Natural killer cell (primary cell): ENCODE measurements around the gene TIMP2. TPM values are rescaled to one million over a fixed set of nuclear protein-coding genes. Genes with fewer than 3 reads are reported as not detected.

ENCODE experiments used
- ATAC-seq, 3 donors: fragments of 150-1000 bp in 2 of 3; fragments of 200-7000 bp in 1 of 3; cut with Tn5 transposase; 1 replicate in 1 of 3; 2 replicates in 2 of 3; pipeline ENCODE4 v1.10.0; 2021; ENCODE audit warnings: mild to moderate bottlenecking in 2 of 3, moderate library complexity in 2 of 3
- DNase-seq, 2 donors: peaks; one replicate each; pipeline versions ENCODE4 v3.0.0 to v3.0.0-alpha.2; 2013 to 2021; ENCODE audit warnings: mixed read lengths in 1 of 2
- H3K27ac ChIP-seq: one replicate; pipeline ENCODE4 v1.5.1; 2013; ENCODE audit warnings: mild to moderate bottlenecking, low read length
- H3K27me3 ChIP-seq: one replicate; pipeline ENCODE4 v1.6.1; 2013; ENCODE audit warnings: low read length; ENCODE audit not compliant: control insufficient read depth, insufficient read depth
- H3K36me3 ChIP-seq: one replicate; pipeline ENCODE4 v1.6.1; 2013; ENCODE audit warnings: low read length; ENCODE audit not compliant: control insufficient read depth, insufficient read depth
- H3K4me1 ChIP-seq: one replicate; pipeline ENCODE4 v1.6.1; 2013; ENCODE audit warnings: low read length; ENCODE audit not compliant: control insufficient read depth, insufficient read depth
- H3K4me3 ChIP-seq: one replicate; pipeline ENCODE4 v1.5.1; 2013; ENCODE audit warnings: low read length
- H3K9me3 ChIP-seq: one replicate; pipeline ENCODE4 v1.6.1; 2013; ENCODE audit warnings: low read length; ENCODE audit not compliant: control insufficient read depth, insufficient read depth
- H3K27ac Mint-ChIP-seq, 2 donors: one replicate each; pipeline ENCODE4 v1.8.0; 2022; ENCODE audit warnings: mild to moderate bottlenecking in 2 of 2, mixed read lengths in 2 of 2, moderate library complexity in 1 of 2
- H3K27me3 Mint-ChIP-seq, 2 donors: one replicate each; pipeline ENCODE4 v1.8.0; 2022; ENCODE audit warnings: low read depth in 2 of 2, mixed read lengths in 2 of 2
- H3K36me3 Mint-ChIP-seq: one replicate; pipeline ENCODE4 v1.8.0; 2022; ENCODE audit warnings: mixed read lengths
- H3K4me1 Mint-ChIP-seq, 2 donors: one replicate each; pipeline ENCODE4 v1.8.0; 2022; ENCODE audit warnings: mixed read lengths in 2 of 2
- H3K4me3 Mint-ChIP-seq: one replicate; pipeline ENCODE4 v1.8.0; 2022; ENCODE audit warnings: mild to moderate bottlenecking, moderate library complexity, mixed read lengths
- H3K9me3 Mint-ChIP-seq, 2 donors: one replicate each; pipeline ENCODE4 v1.8.0; 2022; ENCODE audit warnings: mixed read lengths in 2 of 2
- CTCF ChIP-seq: fragments of 200-600 bp; IDR thresholded peaks from one replicate; pipeline ENCODE4 v1.8.0; 2022; ENCODE audit warnings: antibody characterized with exemption
- WGBS: methylation state at CpG from one replicate; pipeline ENCODE4 v1.1.7; 2013; ENCODE audit warnings: missing lambda C conversion rate; ENCODE audit not compliant: insufficient coverage; 5-methylcytosine and 5-hydroxymethylcytosine counted together
- intact Hi-C: fragments of 100-400 bp; cut with micrococcal nuclease; formaldehyde crosslinking; loops from one replicate; pipeline ENCODE4 v1.14.2; 2022
- total RNA-seq, 4 donors: library from RNA; stranded (reverse); fragments of 120-200 nt in 1 of 4; gene quantifications; one replicate each; pipeline versions ENCODE4 v1.2.3 to v1.2.4, GENCODE V29; 2013 to 2022

TIMP2 gene
- total RNA-seq, 3 donors from 2014 or later (not counting 1 experiment from before 2014, with no cell fraction given), result 3.6 to 8.2 (median 7.1) TPM

GRCh38 chr17:78944956-78945355, 19.8 kb upstream of the TIMP2 start:
- Mint-ChIP-seq H3K9me3 (no peaks in the 10 kb centered on the region), H3K27me3 (peaks cover 0 to 6% of the 10 kb centered on the region in 2 donors), H3K27ac (no peak overlapping the region), H3K4me1 (no peaks in the 10 kb centered on the region), H3K4me3 (no peak overlapping the region), H3K36me3 (no peaks in the 10 kb centered on the region)
- no peak overlapping the region for H3K4me3 ChIP-seq
- ATAC-seq (no peak), DNase-seq (no peak)
- no peaks in the 10 kb centered on the region for H3K9me3 ChIP-seq
- H3K27ac ChIP-seq, result no peak overlapping the region
- no peaks in the 10 kb centered on the region for H3K4me1 ChIP-seq
- WGBS, result 77% methylated on average over 10 of the region's 10 CpGs
- no peak for TF ChIP-seq CTCF
- H3K27me3 ChIP-seq, result no peaks in the 10 kb centered on the region
- intact Hi-C loops, result no loop called here
- H3K36me3 ChIP-seq, result no peaks in the 10 kb centered on the region

DNA sequence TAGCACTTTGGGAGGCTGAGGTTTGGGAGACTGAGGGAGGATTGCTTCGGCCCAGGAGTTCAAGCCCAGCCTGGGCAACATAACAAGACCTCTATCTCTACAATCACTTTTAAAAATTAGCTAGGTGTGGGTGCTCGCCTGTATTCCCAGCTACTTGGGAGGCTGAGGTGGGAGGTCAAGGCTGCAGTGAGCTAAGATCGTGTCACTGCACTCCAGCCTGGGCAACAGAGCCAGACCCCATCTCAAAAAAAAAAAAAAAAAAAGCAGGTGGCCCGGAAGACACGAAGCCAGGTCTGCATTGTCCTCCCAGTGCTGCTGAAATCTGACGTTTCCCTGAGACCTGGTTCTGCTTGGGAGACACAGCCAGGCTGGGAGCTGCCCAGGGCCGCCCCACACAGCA, 18.8 kb upstream of the TIMP2 start:
- Mint-ChIP-seq H3K27ac (no peak overlapping the region), H3K9me3 (no peaks in the 10 kb centered on the region), H3K27me3 (peaks cover 0 to 6% of the 10 kb centered on the region in 2 donors), H3K4me1 (no peaks in the 10 kb centered on the region), H3K4me3 (no peak overlapping the region), H3K36me3 (no peaks in the 10 kb centered on the region)
- intact Hi-C loops, result no loop called here
- TF ChIP-seq CTCF, result no peak
- Histone ChIP-seq H3K36me3 (no peaks in the 10 kb centered on the region), H3K4me1 (no peaks in the 10 kb centered on the region), H3K9me3 (no peaks in the 10 kb centered on the region), H3K27ac (no peak overlapping the region), H3K4me3 (no peak overlapping the region), H3K27me3 (no peaks in the 10 kb centered on the region)
- DNase-seq (no peak), ATAC-seq (no peak)
- WGBS, result 83% methylated on average over 5 of the region's 7 CpGs

GRCh38 chr17:78940708-78941107, 15.5 kb upstream of the TIMP2 start:
- Mint-ChIP-seq H3K4me1 (no peaks in the 10 kb centered on the region), H3K36me3 (no peaks in the 10 kb centered on the region), H3K9me3 (no peaks in the 10 kb centered on the region), H3K27me3 (peaks cover 0 to 6% of the 10 kb centered on the region in 2 donors), H3K4me3 (no peak overlapping the region), H3K27ac (no peak overlapping the region)
- Histone ChIP-seq H3K27ac (no peak overlapping the region), H3K36me3 (no peaks in the 10 kb centered on the region), H3K9me3 (no peaks in the 10 kb centered on the region), H3K4me1 (no peaks in the 10 kb centered on the region), H3K4me3 (no peak overlapping the region), H3K27me3 (no peaks in the 10 kb centered on the region)
- 88% methylated on average over 6 of the region's 6 CpGs for WGBS
- no peak for ATAC-seq
- TF ChIP-seq CTCF, result no peak
- intact Hi-C loops, result no loop called here
- no peak for DNase-seq

DNA sequence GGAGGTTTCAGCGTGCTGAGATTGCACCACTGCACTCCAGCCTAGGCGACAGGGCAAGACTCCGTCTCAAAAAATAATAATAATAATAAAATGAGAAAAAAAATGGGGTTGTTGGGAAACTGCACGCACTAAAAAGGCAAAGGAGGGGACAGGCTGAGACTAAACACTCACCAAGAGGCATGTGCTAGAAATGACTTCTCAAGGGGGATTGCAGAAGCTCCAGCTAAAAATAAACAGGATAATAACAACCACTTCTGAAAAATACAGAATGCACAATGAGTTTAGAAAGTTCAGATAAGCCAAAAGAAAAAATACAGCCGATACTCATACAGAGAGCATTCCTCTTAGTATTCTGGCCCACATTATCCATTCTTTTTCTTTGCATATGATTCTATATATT, 15.1 kb upstream of the TIMP2 start:
- H3K9me3 Mint-ChIP-seq, result no peaks in the 10 kb centered on the region
- H3K27ac Mint-ChIP-seq, result no peak overlapping the region
- H3K4me3 Mint-ChIP-seq, result no peak overlapping the region
- DNase-seq (no peak), ATAC-seq (no peak)
- Histone ChIP-seq H3K27ac (no peak overlapping the region), H3K9me3 (no peaks in the 10 kb centered on the region), H3K27me3 (no peaks in the 10 kb centered on the region), H3K4me3 (no peak overlapping the region), H3K36me3 (no peaks in the 10 kb centered on the region), H3K4me1 (no peaks in the 10 kb centered on the region)
- no peaks in the 10 kb centered on the region for H3K4me1 Mint-ChIP-seq
- H3K36me3 Mint-ChIP-seq, result no peaks in the 10 kb centered on the region
- intact Hi-C loops, result no loop called here
- 83% methylated on average over 2 of the region's 5 CpGs for WGBS
- no peak for TF ChIP-seq CTCF
- peaks cover 0 to 6% of the 10 kb centered on the region in 2 donors for H3K27me3 Mint-ChIP-seq
